Loucy (cell line): ENCODE results near the gene PNPLA4.

ENCODE experiments used
- CTCF ChIP-seq: fragments of 200-600 bp; sonication (generic); conservative IDR thresholded peaks from 2 replicates; pipeline ENCODE4 v1.5.1; 2014; ENCODE audit warnings: mild to moderate bottlenecking, antibody characterized with exemption, low read length
- EZH2phosphoT487 ChIP-seq: fragments of 200-600 bp; IDR thresholded peaks from 2 replicates; pipeline ENCODE4 v1.6.1; 2018; ENCODE audit warnings: antibody characterized with exemption, mild to moderate bottlenecking, moderate library complexity, borderline replicate concordance

GRCh38 chrX:7953446-7953845 lies 26.2 kb upstream of the PNPLA4 start:
- TF ChIP-seq EZH2phosphoT487 (no peak), CTCF (no peak)
